ENCODE data around the gene EFCAB8. TPM values are rescaled to one million over a fixed set of nuclear protein-coding genes. Genes with fewer than 3 reads are reported as not detected.

EFCAB8 gene
- total RNA-seq, 2 experiments from 2014 or later = 0.24 to 0.83 TPM

Other genes with a start within 250 kb of the EFCAB8 start
- under 1 TPM in 1 of 2 experiments, not detected in 1; 0.05 TPM for gene C20orf203, start 185.0 kb upstream of the EFCAB8 start, total RNA-seq
- gene COMMD7, start 115.5 kb upstream of the EFCAB8 start, total RNA-seq = 10 to 100 TPM; 38.1 to 39.6 TPM
- 1 to 10 TPM; 1.7 to 2.0 TPM for gene DNMT3B, start 96.5 kb upstream of the EFCAB8 start, total RNA-seq
- 100 to 1,000 TPM; 131 to 133 TPM for gene MAPRE1, start 39.0 kb upstream of the EFCAB8 start, total RNA-seq
- not detected for gene SUN5, start 145.5 kb downstream of the EFCAB8 start, total RNA-seq
- gene BPIFB2, start 148.8 kb downstream of the EFCAB8 start, total RNA-seq = not detected
- not detected for gene BPIFB6, start 172.7 kb downstream of the EFCAB8 start, total RNA-seq
- not detected for gene BPIFB3, start 195.0 kb downstream of the EFCAB8 start, total RNA-seq
- gene BPIFB4, start 220.7 kb downstream of the EFCAB8 start, total RNA-seq = not detected

Data from activated CD4-positive, alpha-beta memory T cell treated with anti-CD3 and anti-CD28 coated beads for 36 hours (primary cell).